Natural killer cell (primary cell): Measurements from ENCODE around the gene AREG. TPM values are rescaled to one million over a fixed set of nuclear protein-coding genes. Genes with fewer than 3 reads are reported as not detected.

ENCODE experiments used
- ATAC-seq, 3 donors: fragments of 150-1000 bp in 2 of 3; fragments of 200-7000 bp in 1 of 3; cut with Tn5 transposase; 1 replicate in 1 of 3; 2 replicates in 2 of 3; pipeline ENCODE4 v1.10.0; 2021; ENCODE audit warnings: mild to moderate bottlenecking in 2 of 3, moderate library complexity in 2 of 3
- DNase-seq, 2 donors: peaks; one replicate each; pipeline versions ENCODE4 v3.0.0 to v3.0.0-alpha.2; 2013 to 2021; ENCODE audit warnings: mixed read lengths in 1 of 2
- H3K27ac ChIP-seq: one replicate; pipeline ENCODE4 v1.5.1; 2013; ENCODE audit warnings: mild to moderate bottlenecking, low read length
- H3K27me3 ChIP-seq: one replicate; pipeline ENCODE4 v1.6.1; 2013; ENCODE audit warnings: low read length; ENCODE audit not compliant: control insufficient read depth, insufficient read depth
- H3K36me3 ChIP-seq: one replicate; pipeline ENCODE4 v1.6.1; 2013; ENCODE audit warnings: low read length; ENCODE audit not compliant: control insufficient read depth, insufficient read depth
- H3K4me1 ChIP-seq: one replicate; pipeline ENCODE4 v1.6.1; 2013; ENCODE audit warnings: low read length; ENCODE audit not compliant: control insufficient read depth, insufficient read depth
- H3K4me3 ChIP-seq: one replicate; pipeline ENCODE4 v1.5.1; 2013; ENCODE audit warnings: low read length
- H3K9me3 ChIP-seq: one replicate; pipeline ENCODE4 v1.6.1; 2013; ENCODE audit warnings: low read length; ENCODE audit not compliant: control insufficient read depth, insufficient read depth
- H3K27ac Mint-ChIP-seq, 2 donors: one replicate each; pipeline ENCODE4 v1.8.0; 2022; ENCODE audit warnings: mild to moderate bottlenecking in 2 of 2, mixed read lengths in 2 of 2, moderate library complexity in 1 of 2
- H3K27me3 Mint-ChIP-seq, 2 donors: one replicate each; pipeline ENCODE4 v1.8.0; 2022; ENCODE audit warnings: low read depth in 2 of 2, mixed read lengths in 2 of 2
- H3K36me3 Mint-ChIP-seq: one replicate; pipeline ENCODE4 v1.8.0; 2022; ENCODE audit warnings: mixed read lengths
- H3K4me1 Mint-ChIP-seq, 2 donors: one replicate each; pipeline ENCODE4 v1.8.0; 2022; ENCODE audit warnings: mixed read lengths in 2 of 2
- H3K4me3 Mint-ChIP-seq: one replicate; pipeline ENCODE4 v1.8.0; 2022; ENCODE audit warnings: mild to moderate bottlenecking, moderate library complexity, mixed read lengths
- H3K9me3 Mint-ChIP-seq, 2 donors: one replicate each; pipeline ENCODE4 v1.8.0; 2022; ENCODE audit warnings: mixed read lengths in 2 of 2
- CTCF ChIP-seq: fragments of 200-600 bp; IDR thresholded peaks from one replicate; pipeline ENCODE4 v1.8.0; 2022; ENCODE audit warnings: antibody characterized with exemption
- WGBS: methylation state at CpG from one replicate; pipeline ENCODE4 v1.1.7; 2013; ENCODE audit warnings: missing lambda C conversion rate; ENCODE audit not compliant: insufficient coverage; 5-methylcytosine and 5-hydroxymethylcytosine counted together
- intact Hi-C: fragments of 100-400 bp; cut with micrococcal nuclease; formaldehyde crosslinking; loops from one replicate; pipeline ENCODE4 v1.14.2; 2022
- total RNA-seq, 4 donors: library from RNA; stranded (reverse); fragments of 120-200 nt in 1 of 4; gene quantifications; one replicate each; pipeline versions ENCODE4 v1.2.3 to v1.2.4, GENCODE V29; 2013 to 2022

The AREG gene
- total RNA-seq, 3 donors from 2014 or later (not counting 1 experiment from before 2014, with no cell fraction given): 11.3 to 47.2 (median 38.2) TPM

GRCh38 chr4:74474345-74475090, 29.6 kb downstream of the AREG start:
- H3K9me3 ChIP-seq: no peaks in the 10 kb centered on the region
- no peaks in the 10 kb centered on the region for H3K4me1 ChIP-seq
- no peak overlapping the region for H3K27ac Mint-ChIP-seq
- H3K36me3 ChIP-seq: no peaks in the 10 kb centered on the region
- peaks cover 16 to 35% of the 10 kb centered on the region in 2 donors for H3K27me3 Mint-ChIP-seq
- H3K27ac ChIP-seq: no peak overlapping the region
- H3K36me3 Mint-ChIP-seq: no peaks in the 10 kb centered on the region
- H3K4me3 ChIP-seq: no peak overlapping the region
- H3K4me3 Mint-ChIP-seq: no peak overlapping the region
- WGBS: 60% methylated on average over 4 of the region's 4 CpGs
- no peaks in the 10 kb centered on the region for H3K9me3 Mint-ChIP-seq
- TF ChIP-seq CTCF: no peak
- DNase-seq: no peak
- ATAC-seq: no peak
- intact Hi-C loops: no loop called here
- no peaks in the 10 kb centered on the region for H3K4me1 Mint-ChIP-seq
- no peaks in the 10 kb centered on the region for H3K27me3 ChIP-seq

- no peaks in the 10 kb centered on the region for H3K4me1 Mint-ChIP-seq
- H3K4me3 Mint-ChIP-seq: no peak overlapping the region
- H3K27me3 Mint-ChIP-seq: peaks cover 18 to 42% of the 10 kb centered on the region in 2 donors
- no peaks in the 10 kb centered on the region for H3K4me1 ChIP-seq
- TF ChIP-seq CTCF: no peak
- WGBS: 97% methylated on average over 1 of the region's 2 CpGs
- H3K4me3 ChIP-seq: no peak overlapping the region
- intact Hi-C loops: no loop called here
- no peaks in the 10 kb centered on the region for H3K9me3 ChIP-seq
- H3K27ac Mint-ChIP-seq: no peak overlapping the region
- no peaks in the 10 kb centered on the region for H3K9me3 Mint-ChIP-seq
- no peaks in the 10 kb centered on the region for H3K36me3 Mint-ChIP-seq
- no peak for DNase-seq
- H3K27me3 ChIP-seq: no peaks in the 10 kb centered on the region
- no peaks in the 10 kb centered on the region for H3K36me3 ChIP-seq
- no peak for ATAC-seq
- no peak overlapping the region for H3K27ac ChIP-seq
Observed at GRCh38 chr4:74475091-74475800, 30.3 kb downstream of the AREG start.

- ATAC-seq (no peak), DNase-seq (no peak)
- no peaks in the 10 kb centered on the region for H3K4me1 Mint-ChIP-seq
- H3K27me3 Mint-ChIP-seq: peaks cover 18 to 43% of the 10 kb centered on the region in 2 donors
- no peaks in the 10 kb centered on the region for H3K27me3 ChIP-seq
- intact Hi-C loops: no loop called here
- H3K27ac ChIP-seq: no peak overlapping the region
- no peaks in the 10 kb centered on the region for H3K9me3 ChIP-seq
- H3K4me3 Mint-ChIP-seq: no peak overlapping the region
- TF ChIP-seq CTCF: no peak
- H3K27ac Mint-ChIP-seq: no peak overlapping the region
- WGBS: 100% methylated on average over 1 of the region's 3 CpGs
- no peaks in the 10 kb centered on the region for H3K4me1 ChIP-seq
- no peak overlapping the region for H3K4me3 ChIP-seq
- H3K9me3 Mint-ChIP-seq: no peaks in the 10 kb centered on the region
- H3K36me3 ChIP-seq: no peaks in the 10 kb centered on the region
- no peaks in the 10 kb centered on the region for H3K36me3 Mint-ChIP-seq
Observed at GRCh38 chr4:74475946-74476345, 31.0 kb downstream of the AREG start.
